Loucy (cell line): ENCODE measurements around the gene AGAP9.
"Not testable (repeated sequence)": the region's sequence is repeated elsewhere in the genome, so short reads cannot be mapped to it uniquely, and the experiment has no call there.

Experiments
- H2AFZ ChIP-seq: fragments of 200-600 bp; sonication (generic); 2 replicates; pipeline ENCODE4 v1.6.0; 2016; ENCODE audit warnings: antibody characterized with exemption, mild to moderate bottlenecking, low read length, moderate library complexity
- H3F3A ChIP-seq: fragments of 200-600 bp; 2 replicates; pipeline ENCODE4 v1.6.0; 2016; ENCODE audit warnings: antibody characterized with exemption, low read depth, mild to moderate bottlenecking
- H3K27me3 ChIP-seq: fragments of 200-600 bp; sonication (generic); 2 replicates; pipeline ENCODE4 v1.6.1; 2014; ENCODE audit warnings: low read length, mild to moderate bottlenecking; ENCODE audit not compliant: insufficient read depth, poor library complexity, severe bottlenecking
- H3K36me3 ChIP-seq: fragments of 200-600 bp; sonication (generic); 2 replicates; pipeline ENCODE4 v1.6.1; 2016; ENCODE audit warnings: low read length; ENCODE audit not compliant: insufficient read depth
- H3K4me1 ChIP-seq: fragments of 200-600 bp; sonication (generic); 2 replicates; pipeline ENCODE4 v1.5.1; 2014; ENCODE audit warnings: low read length, mild to moderate bottlenecking; ENCODE audit not compliant: insufficient read depth, poor library complexity, severe bottlenecking
- H3K4me2 ChIP-seq: fragments of 200-600 bp; sonication (generic); 2 replicates; pipeline ENCODE4 v1.6.0; 2014; ENCODE audit warnings: antibody characterized with exemption, low read length, low read depth, mild to moderate bottlenecking; ENCODE audit not compliant: poor library complexity, severe bottlenecking
- H3K4me3 ChIP-seq: fragments of 200-600 bp; sonication (generic); 2 replicates; pipeline ENCODE4 v1.5.1; 2014; ENCODE audit warnings: low read length, mild to moderate bottlenecking, mixed read lengths; ENCODE audit not compliant: poor library complexity, severe bottlenecking
- H3K79me2 ChIP-seq: fragments of 200-600 bp; sonication (generic); 2 replicates; pipeline ENCODE4 v1.6.1; 2014; ENCODE audit warnings: low read length; ENCODE audit not compliant: insufficient read depth
- H3K9ac ChIP-seq: fragments of 200-600 bp; sonication (generic); 2 replicates; pipeline ENCODE4 v1.6.0; 2014; ENCODE audit warnings: mild to moderate bottlenecking, low read depth, low read length, moderate library complexity; ENCODE audit not compliant: poor library complexity, severe bottlenecking
- H3K9me2 ChIP-seq: fragments of 200-600 bp; sonication (generic); replicated peaks from 2 replicates; pipeline ENCODE4 v1.6.1; 2016; ENCODE audit warnings: low read depth, low read length, mixed read lengths
- H3K9me3 ChIP-seq: fragments of 200-600 bp; sonication (generic); 2 replicates; pipeline ENCODE4 v1.6.1; 2014; ENCODE audit warnings: mild to moderate bottlenecking, antibody characterized with exemption, low read length, low read depth; ENCODE audit not compliant: insufficient read depth
- H4K20me1 ChIP-seq: fragments of 200-600 bp; sonication (generic); 2 replicates; pipeline ENCODE4 v1.6.0; 2014; ENCODE audit warnings: antibody characterized with exemption, low read length, mild to moderate bottlenecking; ENCODE audit not compliant: insufficient read depth, poor library complexity, severe bottlenecking

Gene AGAP9

DNA sequence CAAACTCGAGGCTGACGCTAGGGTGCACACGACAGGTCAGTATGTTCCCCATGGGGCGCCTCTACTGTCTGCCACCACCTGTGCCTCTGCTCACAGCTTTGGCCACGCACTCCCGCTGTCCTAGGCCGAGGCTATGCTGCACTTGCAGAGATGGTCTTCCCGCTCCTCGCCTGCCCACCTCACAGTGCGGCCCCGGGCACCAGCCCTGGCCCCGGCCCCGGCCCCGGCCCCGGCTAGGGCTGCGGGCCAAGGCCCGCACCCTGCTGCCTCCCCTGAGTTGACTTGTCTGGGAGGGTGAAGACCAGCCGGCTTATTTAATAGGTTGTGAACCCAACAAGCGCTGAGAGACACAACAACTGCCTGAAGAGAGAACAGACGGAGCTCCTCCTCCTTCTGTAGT lies at the start of gene AGAP9:
Gene AGAP9, minus strand, starts transcription at position 164 of the 400 bp plus-strand sequence. Its CDS starts 112 bp downstream, at position 52.
- not testable (repeated sequence) for H3K79me2 ChIP-seq, H3K4me2 ChIP-seq, H3K36me3 ChIP-seq, H3K4me1 ChIP-seq, H3K9me3 ChIP-seq, H3K9ac ChIP-seq, H2AFZ ChIP-seq, H3K4me3 ChIP-seq, H3K27me3 ChIP-seq, H3K9me2 ChIP-seq, H3F3A ChIP-seq, H4K20me1 ChIP-seq

DNA sequence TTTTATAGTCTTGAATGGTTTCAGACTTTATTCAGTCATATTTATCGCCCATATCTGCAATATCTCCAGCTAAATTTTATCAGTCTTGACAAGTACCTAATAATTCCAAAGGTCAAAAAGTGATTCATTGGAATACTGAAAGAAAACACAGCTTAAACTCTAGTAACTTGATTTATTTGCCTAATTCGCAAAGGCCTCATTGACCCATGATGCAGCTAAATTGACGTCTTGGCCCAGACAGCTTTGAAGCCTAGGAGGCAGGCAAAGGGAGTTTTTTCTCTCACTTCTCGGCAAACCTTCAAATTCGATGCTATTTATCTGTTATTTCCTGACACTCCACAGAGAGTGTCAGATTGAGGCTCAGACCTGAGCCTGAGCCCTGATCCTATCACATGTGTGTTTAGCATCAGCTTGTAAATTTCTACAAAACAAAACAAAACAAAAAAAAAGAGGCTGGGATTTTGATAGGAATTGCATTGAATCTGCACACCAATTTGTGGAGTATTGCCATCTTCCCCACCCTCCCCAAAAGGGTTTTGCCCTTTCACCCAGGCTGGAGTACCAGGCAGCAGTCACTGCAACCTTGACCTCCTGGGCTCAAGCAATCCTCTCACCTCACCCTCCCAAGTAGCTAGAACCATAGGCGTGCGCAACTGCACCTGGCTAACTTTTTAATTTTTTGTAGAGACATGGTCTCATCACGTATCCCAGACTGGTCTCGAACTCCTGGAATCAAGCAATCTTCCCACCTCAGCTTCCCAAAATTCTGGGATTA lies 47.9 kb upstream of the AGAP9 start:
- H3K4me3 ChIP-seq, H2AFZ ChIP-seq, H4K20me1 ChIP-seq, H3K27me3 ChIP-seq, H3K9me3 ChIP-seq, H3K9ac ChIP-seq, H3K4me2 ChIP-seq, H3K4me1 ChIP-seq, H3F3A ChIP-seq, H3K36me3 ChIP-seq, H3K79me2 ChIP-seq, H3K9me2 ChIP-seq: not testable (repeated sequence)

DNA sequence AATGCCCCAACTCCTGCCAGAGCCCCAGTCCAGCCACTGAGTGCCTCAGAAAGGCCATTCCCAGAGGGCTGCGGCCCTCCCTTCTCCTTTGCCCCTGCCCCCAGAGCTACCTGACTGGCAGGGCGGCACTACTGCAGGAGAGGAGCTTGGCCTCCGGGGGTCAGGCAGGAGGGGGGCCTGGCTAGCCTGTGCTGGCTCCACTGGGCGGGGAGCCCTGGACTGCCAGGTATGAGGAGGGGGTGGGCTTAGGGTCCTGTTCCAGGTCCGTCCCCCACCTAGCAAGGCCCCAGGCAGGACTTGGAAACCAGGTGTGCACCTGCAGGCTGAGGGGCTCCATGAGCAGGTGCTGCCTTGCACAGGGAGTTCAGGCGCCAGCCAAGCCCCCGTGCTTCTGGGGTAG lies 43.3 kb upstream of the AGAP9 start:
- not testable (repeated sequence) for H4K20me1 ChIP-seq, H3K9me3 ChIP-seq, H3K4me1 ChIP-seq, H3K36me3 ChIP-seq, H3F3A ChIP-seq, H2AFZ ChIP-seq, H3K4me3 ChIP-seq, H3K4me2 ChIP-seq, H3K27me3 ChIP-seq, H3K9ac ChIP-seq, H3K9me2 ChIP-seq, H3K79me2 ChIP-seq

DNA sequence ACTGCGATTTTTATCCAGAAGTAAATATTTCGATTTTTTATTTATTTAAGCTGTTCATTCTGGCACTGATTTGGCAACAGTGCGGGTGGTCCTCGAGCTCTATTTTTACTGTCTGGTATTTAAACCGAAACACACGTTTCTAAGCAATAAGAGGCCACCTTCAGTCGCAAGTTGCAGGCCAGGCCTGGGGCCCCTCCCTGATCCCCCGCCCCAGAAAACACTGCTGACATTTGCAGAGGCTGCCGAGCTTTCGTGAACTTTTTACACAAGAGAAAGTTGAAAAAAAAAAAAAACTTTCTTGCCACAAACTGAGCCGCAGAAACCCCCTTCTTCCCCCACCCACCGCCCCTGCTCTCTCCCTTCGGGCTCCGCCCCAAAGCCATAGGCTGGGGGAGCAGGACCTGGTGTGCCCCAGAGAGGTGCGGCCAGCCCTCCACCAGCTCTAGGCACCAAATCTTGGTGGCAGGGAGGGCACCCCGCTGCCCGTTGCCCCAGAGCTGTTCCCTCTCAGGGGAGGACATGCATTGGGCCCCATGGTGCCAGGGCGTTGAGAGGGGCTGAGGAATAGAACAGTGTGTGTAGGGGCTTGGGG lies 42.8 kb upstream of the AGAP9 start:
- not testable (repeated sequence) for H3K9me3 ChIP-seq, H3K9ac ChIP-seq, H3K4me3 ChIP-seq, H3F3A ChIP-seq, H3K4me1 ChIP-seq, H3K27me3 ChIP-seq, H4K20me1 ChIP-seq, H3K9me2 ChIP-seq, H3K4me2 ChIP-seq, H3K36me3 ChIP-seq, H2AFZ ChIP-seq, H3K79me2 ChIP-seq

DNA sequence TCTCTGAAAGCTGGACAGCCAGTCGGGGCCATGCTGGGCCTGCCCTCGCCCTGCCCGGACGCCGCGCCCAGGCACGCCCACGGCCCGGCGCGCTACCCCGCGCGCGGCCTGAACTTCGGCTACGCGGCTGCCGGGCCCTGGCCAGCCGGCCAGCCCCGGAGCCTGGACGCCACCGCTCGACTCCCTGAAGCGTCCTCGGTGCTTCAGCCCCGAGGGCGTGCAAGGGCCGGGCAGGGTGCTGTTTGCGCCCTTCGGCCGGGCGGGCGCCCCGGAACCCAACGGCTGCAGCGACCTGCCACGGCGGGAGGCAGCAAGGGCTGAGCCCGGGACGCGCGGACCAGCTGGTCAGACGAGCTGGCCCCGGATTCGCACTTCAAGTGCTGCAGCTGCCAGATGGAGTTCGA lies 42.1 kb upstream of the AGAP9 start:
- H3K4me2 ChIP-seq, H3K4me3 ChIP-seq, H3K9me3 ChIP-seq, H3K27me3 ChIP-seq, H3K36me3 ChIP-seq, H3K4me1 ChIP-seq, H4K20me1 ChIP-seq, H3K79me2 ChIP-seq, H3F3A ChIP-seq, H2AFZ ChIP-seq, H3K9me2 ChIP-seq, H3K9ac ChIP-seq: not testable (repeated sequence)

DNA sequence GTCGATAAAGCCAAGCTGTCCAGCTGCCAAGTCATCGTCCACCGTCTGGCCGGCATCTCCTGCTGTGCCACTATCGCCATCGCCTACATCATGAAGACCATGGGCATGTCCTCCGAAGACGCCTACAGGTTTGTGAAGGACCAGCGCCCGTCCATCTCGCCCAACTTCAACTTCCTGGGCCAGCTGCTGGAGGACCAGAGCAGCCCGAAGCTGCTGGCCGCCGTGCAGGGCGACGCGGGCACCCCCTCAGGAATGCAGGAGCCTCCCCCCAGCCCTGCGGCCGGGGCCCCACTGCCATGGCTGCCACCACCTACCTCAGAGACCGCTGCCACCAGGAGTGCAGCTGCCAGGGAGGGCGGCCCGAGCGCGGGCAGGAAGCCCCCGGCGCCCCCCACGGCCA lies 41.5 kb upstream of the AGAP9 start:
- not testable (repeated sequence) for H2AFZ ChIP-seq, H4K20me1 ChIP-seq, H3K27me3 ChIP-seq, H3K9me3 ChIP-seq, H3K79me2 ChIP-seq, H3K4me3 ChIP-seq, H3F3A ChIP-seq, H3K4me2 ChIP-seq, H3K9ac ChIP-seq, H3K9me2 ChIP-seq, H3K4me1 ChIP-seq, H3K36me3 ChIP-seq

DNA sequence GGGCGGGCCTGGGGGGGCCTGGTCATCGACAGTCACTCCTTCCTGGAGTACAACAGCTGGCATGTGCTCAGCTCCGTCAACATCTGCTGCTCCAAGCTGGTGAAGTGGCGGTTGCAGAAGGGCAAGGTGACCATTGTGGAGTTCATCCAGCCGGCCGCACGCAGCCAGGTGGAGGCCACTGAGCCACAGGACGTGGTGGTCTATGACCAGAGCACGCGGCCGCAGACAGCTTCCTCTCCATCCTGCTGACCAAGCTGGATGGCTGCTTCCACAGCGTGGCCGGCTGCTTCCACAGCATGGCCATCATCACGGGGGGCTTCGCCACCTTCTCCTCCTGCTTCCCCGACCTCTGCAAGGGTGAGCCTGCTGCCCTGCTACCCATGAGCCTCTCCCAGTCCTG lies 40.9 kb upstream of the AGAP9 start:
- H3K4me3 ChIP-seq, H3F3A ChIP-seq, H4K20me1 ChIP-seq, H2AFZ ChIP-seq, H3K9me3 ChIP-seq, H3K4me1 ChIP-seq, H3K79me2 ChIP-seq, H3K4me2 ChIP-seq, H3K36me3 ChIP-seq, H3K9me2 ChIP-seq, H3K9ac ChIP-seq, H3K27me3 ChIP-seq: not testable (repeated sequence)
